Measurements from ENCODE around the gene BCL2L1. TPM values are rescaled to one million over a fixed set of nuclear protein-coding genes. Genes with fewer than 3 reads are reported as not detected.

The BCL2L1 gene
- total RNA-seq, 1 experiment from 2014 or later: 469 TPM

- Histone ChIP-seq H3K4me1 (peaks cover 89% of the 10 kb centered on the region), H3K9me3 (no peaks in the 10 kb centered on the region), H3K4me3 (ENCODE audit: low read depth, low read length) (no peak overlapping the region), H3K36me3 (ENCODE audit: control insufficient read depth, insufficient read depth, low read length) (peaks cover 31% of the 10 kb centered on the region), H3K27me3 (replicated peaks; ENCODE audit: control insufficient read depth, insufficient read depth, low read length) (no peaks in the 10 kb centered on the region)
- ChIA-PET CTCF (interaction anchor here (0.6 to 5.7 kb wide), 10 partner anchors 15 to 120 kb away, joined by 3 to 78 read pairs (median 8); partner anchors contain the start of gene BCL2L1), POLR2A (interaction anchor here (1.1 to 5.6 kb wide), 12 partner anchors 14 to 72 kb away, joined by 3 to 45 read pairs (median 8); partner anchors contain the start of genes BCL2L1 and ID1)
- Mint-ChIP-seq H3K4me3 (ENCODE audit: unreplicated experiment) (peak overlapping the region; percentile 41), H3K9me3 (ENCODE audit: unreplicated experiment) (no peaks in the 10 kb centered on the region), H3K4me1 (ENCODE audit: low read depth, unreplicated experiment) (peaks cover 77% of the 10 kb centered on the region), H3K36me3 (ENCODE audit: insufficient read depth, unreplicated experiment) (peaks cover 98% of the 10 kb centered on the region), H3K27me3 (ENCODE audit: insufficient read depth, unreplicated experiment) (no peaks in the 10 kb centered on the region), H3K27ac (ENCODE audit: unreplicated experiment) (peak overlapping the region; percentile 37)
- TF ChIP-seq CTCF (IDR thresholded peaks at IDR 0.05; ENCODE audit: insufficient read depth in 1 of 2, low read depth in 1 of 2, low read length in 1 of 2, severe bottlenecking in 1 of 2, unreplicated experiment in 1 of 2): no peak
- DNase-seq: peak in 1 of 2 experiments; percentile 73
- intact Hi-C loops (cut with micrococcal nuclease; ENCODE audit: unreplicated experiment): loop anchor here (1.0 to 2.0 kb wide), 6 partner anchors 13 to 43 kb away; no protein-coding TSS in a partner anchor
- no TSS peak for BruUV-seq (replicated peaks)
Measured at GRCh38 chr20:31677553-31678260, 45.0 kb downstream of the BCL2L1 start.

- Mint-ChIP-seq H3K9me3 (ENCODE audit: unreplicated experiment) (no peaks in the 10 kb centered on the region), H3K27me3 (ENCODE audit: insufficient read depth, unreplicated experiment) (no peaks in the 10 kb centered on the region), H3K4me1 (ENCODE audit: low read depth, unreplicated experiment) (peaks cover 74% of the 10 kb centered on the region), H3K4me3 (ENCODE audit: unreplicated experiment) (peak overlapping the region; percentile 5), H3K27ac (ENCODE audit: unreplicated experiment) (peak overlapping the region; percentile 81), H3K36me3 (ENCODE audit: insufficient read depth, unreplicated experiment) (peaks cover 100% of the 10 kb centered on the region)
- H3K27me3 ChIP-seq (replicated peaks; ENCODE audit: control insufficient read depth, insufficient read depth, low read length): no peaks in the 10 kb centered on the region
- intact Hi-C loops (cut with micrococcal nuclease; ENCODE audit: unreplicated experiment): no loop called here
- peaks cover 78% of the 10 kb centered on the region for H3K4me1 ChIP-seq
- CTCF ChIA-PET: interaction anchor here (0.6 to 5.7 kb wide), 4 partner anchors 12 to 46 kb away, joined by 3 to 78 read pairs (median 3); partner anchors contain the start of gene BCL2L1
- BruUV-seq (replicated peaks): no TSS peak
- POLR2A ChIA-PET: interaction anchor here (2.5 to 5.6 kb wide), 3 partner anchors 36 to 46 kb away, joined by 18 to 45 read pairs (median 33); partner anchors contain the start of gene BCL2L1
- DNase-seq: no peak
- H3K9me3 ChIP-seq: no peaks in the 10 kb centered on the region
- no peak overlapping the region for H3K4me3 ChIP-seq (ENCODE audit: low read depth, low read length)
- no peak for TF ChIP-seq CTCF (IDR thresholded peaks at IDR 0.05; ENCODE audit: insufficient read depth in 1 of 2, low read depth in 1 of 2, low read length in 1 of 2, severe bottlenecking in 1 of 2, unreplicated experiment in 1 of 2)
- H3K36me3 ChIP-seq (ENCODE audit: control insufficient read depth, insufficient read depth, low read length): peaks cover 28% of the 10 kb centered on the region
Measured at GRCh38 chr20:31676609-31676989, 46.1 kb downstream of the BCL2L1 start.

- ChIA-PET POLR2A (interaction anchor here (5.6 kb wide), 1 partner anchor 44 kb away, joined by 45 read pairs; no protein-coding TSS in a partner anchor), CTCF (interaction anchor here (0.6 to 5.7 kb wide), 5 partner anchors 12 to 47 kb away, joined by 3 to 78 read pairs (median 3); partner anchors contain the start of gene BCL2L1)
- Histone ChIP-seq H3K9me3 (no peaks in the 10 kb centered on the region), H3K4me1 (peaks cover 78% of the 10 kb centered on the region), H3K36me3 (ENCODE audit: control insufficient read depth, insufficient read depth, low read length) (peaks cover 28% of the 10 kb centered on the region), H3K4me3 (ENCODE audit: low read depth, low read length) (no peak overlapping the region), H3K27me3 (replicated peaks; ENCODE audit: control insufficient read depth, insufficient read depth, low read length) (no peaks in the 10 kb centered on the region)
- H3K36me3 Mint-ChIP-seq (ENCODE audit: insufficient read depth, unreplicated experiment): peaks cover 100% of the 10 kb centered on the region
- peaks cover 74% of the 10 kb centered on the region for H3K4me1 Mint-ChIP-seq (ENCODE audit: low read depth, unreplicated experiment)
- intact Hi-C loops (cut with micrococcal nuclease; ENCODE audit: unreplicated experiment): no loop called here
- H3K4me3 Mint-ChIP-seq (ENCODE audit: unreplicated experiment): peak overlapping the region; percentile 5
- TF ChIP-seq CTCF (IDR thresholded peaks at IDR 0.05; ENCODE audit: insufficient read depth in 1 of 2, low read depth in 1 of 2, low read length in 1 of 2, severe bottlenecking in 1 of 2, unreplicated experiment in 1 of 2): no peak
- no peak for DNase-seq
- no peaks in the 10 kb centered on the region for H3K9me3 Mint-ChIP-seq (ENCODE audit: unreplicated experiment)
- peak overlapping the region; percentile 81 for H3K27ac Mint-ChIP-seq (ENCODE audit: unreplicated experiment)
- no peaks in the 10 kb centered on the region for H3K27me3 Mint-ChIP-seq (ENCODE audit: insufficient read depth, unreplicated experiment)
- BruUV-seq (replicated peaks): no TSS peak
Measured at GRCh38 chr20:31675828-31676608, 46.6 kb downstream of the BCL2L1 start.

All from Caco-2 (cell line).